ENCODE data around the gene FOLR1. TPM values are rescaled to one million over a fixed set of nuclear protein-coding genes. Genes with fewer than 3 reads are reported as not detected.

Gene FOLR1
- total and polyA plus RNA-seq, 2 donors (not counting 1 experiment from before 2014, with no cell fraction given) = 0.15 TPM; not detected in 1

- Histone ChIP-seq H3K4me1 (ENCODE audit: control insufficient read depth, extremely low read depth, insufficient read depth, low read length) (no peaks in the 10 kb centered on the region), H3K9ac (ENCODE audit: insufficient read depth, low read length) (no peak overlapping the region), H3K4me3 (replicated peaks in 1 of 4; ENCODE audit: control extremely low read depth in 1 of 4, insufficient read depth in 1 of 4, low read depth in 3 of 4, low read length in 4 of 4) (no peak overlapping the region), H3K4me2 (ENCODE audit: extremely low read depth, insufficient read depth, low read length) (no peak overlapping the region), H4K20me1 (ENCODE audit: control insufficient read depth, extremely low read depth, insufficient read depth, low read length) (no peaks in the 10 kb centered on the region), H3K9me3 (ENCODE audit: control insufficient read depth, insufficient read depth, low read depth, low read length) (no peaks in the 10 kb centered on the region), H3K79me2 (ENCODE audit: control insufficient read depth, insufficient read depth, low read length) (no peaks in the 10 kb centered on the region), H3K27me3 (ENCODE audit: control insufficient read depth, insufficient read depth, low read length) (no peaks in the 10 kb centered on the region), H3K36me3 (ENCODE audit: control insufficient read depth, insufficient read depth, low read length) (no peaks in the 10 kb centered on the region), H3K27ac (ENCODE audit: insufficient read depth, low read length) (no peak overlapping the region), H2AFZ (ENCODE audit: low read length) (no peak overlapping the region)
- no peak for DNase-seq (ENCODE audit: low read depth in 2 of 2)
- TF ChIP-seq CTCF (conservative IDR thresholded peaks at IDR 0.05 in 1 of 2, IDR thresholded peaks at IDR 0.05 in 1 of 2; ENCODE audit: low read depth in 1 of 2, low read length in 2 of 2) (no peak), EZH2 (IDR thresholded peaks at IDR 0.05; ENCODE audit: low read length, missing control alignments) (no peak)
Observed at GRCh38 chr11:72154816-72155215, 37.1 kb upstream of the FOLR1 start.

- Histone ChIP-seq H3K4me2 (ENCODE audit: extremely low read depth, insufficient read depth, low read length) (no peak overlapping the region), H3K79me2 (ENCODE audit: control insufficient read depth, insufficient read depth, low read length) (no peaks in the 10 kb centered on the region), H2AFZ (ENCODE audit: low read length) (no peak overlapping the region), H3K27ac (ENCODE audit: insufficient read depth, low read length) (no peak overlapping the region), H3K36me3 (ENCODE audit: control insufficient read depth, insufficient read depth, low read length) (no peaks in the 10 kb centered on the region), H3K9me3 (ENCODE audit: control insufficient read depth, insufficient read depth, low read depth, low read length) (no peaks in the 10 kb centered on the region), H3K9ac (ENCODE audit: insufficient read depth, low read length) (no peak overlapping the region), H3K27me3 (ENCODE audit: control insufficient read depth, insufficient read depth, low read length) (no peaks in the 10 kb centered on the region), H3K4me1 (ENCODE audit: control insufficient read depth, extremely low read depth, insufficient read depth, low read length) (no peaks in the 10 kb centered on the region), H4K20me1 (ENCODE audit: control insufficient read depth, extremely low read depth, insufficient read depth, low read length) (no peaks in the 10 kb centered on the region), H3K4me3 (replicated peaks in 1 of 4; ENCODE audit: control extremely low read depth in 1 of 4, insufficient read depth in 1 of 4, low read depth in 3 of 4, low read length in 4 of 4) (no peak overlapping the region)
- TF ChIP-seq EZH2 (IDR thresholded peaks at IDR 0.05; ENCODE audit: low read length, missing control alignments) = no peak
- TF ChIP-seq CTCF (conservative IDR thresholded peaks at IDR 0.05 in 1 of 2, IDR thresholded peaks at IDR 0.05 in 1 of 2; ENCODE audit: low read depth in 1 of 2, low read length in 2 of 2) = no peak
- DNase-seq (ENCODE audit: low read depth in 2 of 2) = no peak
Observed at GRCh38 chr11:72155751-72156150, 36.2 kb upstream of the FOLR1 start.

GRCh38 chr11:72157131-72157530 lies 34.8 kb upstream of the FOLR1 start:
- TF ChIP-seq CTCF (conservative IDR thresholded peaks at IDR 0.05 in 1 of 2, IDR thresholded peaks at IDR 0.05 in 1 of 2; ENCODE audit: low read depth in 1 of 2, low read length in 2 of 2) (no peak), EZH2 (IDR thresholded peaks at IDR 0.05; ENCODE audit: low read length, missing control alignments) (no peak)
- H3K4me3 ChIP-seq (replicated peaks in 1 of 4; ENCODE audit: control extremely low read depth in 1 of 4, insufficient read depth in 1 of 4, low read depth in 3 of 4, low read length in 4 of 4) = no peak overlapping the region
- no peak for DNase-seq (ENCODE audit: low read depth in 2 of 2)
- no peaks in the 10 kb centered on the region for H3K27me3 ChIP-seq (ENCODE audit: control insufficient read depth, insufficient read depth, low read length)
- H3K9ac ChIP-seq (ENCODE audit: insufficient read depth, low read length) = no peak overlapping the region
- no peak overlapping the region for H3K4me2 ChIP-seq (ENCODE audit: extremely low read depth, insufficient read depth, low read length)
- H4K20me1 ChIP-seq (ENCODE audit: control insufficient read depth, extremely low read depth, insufficient read depth, low read length) = no peaks in the 10 kb centered on the region
- H3K9me3 ChIP-seq (ENCODE audit: control insufficient read depth, insufficient read depth, low read depth, low read length) = no peaks in the 10 kb centered on the region
- no peaks in the 10 kb centered on the region for H3K36me3 ChIP-seq (ENCODE audit: control insufficient read depth, insufficient read depth, low read length)
- no peak overlapping the region for H3K27ac ChIP-seq (ENCODE audit: insufficient read depth, low read length)
- no peaks in the 10 kb centered on the region for H3K4me1 ChIP-seq (ENCODE audit: control insufficient read depth, extremely low read depth, insufficient read depth, low read length)
- H3K79me2 ChIP-seq (ENCODE audit: control insufficient read depth, insufficient read depth, low read length) = no peaks in the 10 kb centered on the region
- H2AFZ ChIP-seq (ENCODE audit: low read length) = no peak overlapping the region
